Right atrium auricular region (tissue), 2 donors: ENCODE measurements around the gene SYT8. TPM values are rescaled to one million over a fixed set of nuclear protein-coding genes. Genes with fewer than 3 reads are reported as not detected.

Experiments
- DNase-seq: peaks from one replicate; pipeline ENCODE4 v3.0.0-alpha.2; 2019; ENCODE audit warnings: low spot score
- H3K27ac ChIP-seq, 2 donors: fragments of 200-600 bp; sonication (generic); 1 replicate in 1 of 2; 2 replicates in 1 of 2; pipeline ENCODE4 v1.5.1; 2016 to 2019
- H3K27me3 ChIP-seq, 2 donors: fragments of 200-600 bp; sonication (generic); one replicate each; pipeline versions ENCODE4 v1.5.1 to v1.6.0; 2017 to 2019
- H3K36me3 ChIP-seq: fragments of 200-600 bp; sonication (generic); one replicate; pipeline ENCODE4 v1.5.1; 2016
- H3K4me1 ChIP-seq, 2 donors: fragments of 200-600 bp; sonication (generic); one replicate each; pipeline versions ENCODE4 v1.5.1 to v1.6.0; 2017 to 2019
- H3K4me3 ChIP-seq, 2 donors: fragments of 200-600 bp; sonication (generic); 1 replicate in 1 of 2; 2 replicates in 1 of 2; pipeline ENCODE4 v1.5.1; 2017 to 2019; ENCODE audit warnings: mild to moderate bottlenecking in 1 of 2, moderate library complexity in 1 of 2
- H3K9me3 ChIP-seq, 2 donors: fragments of 200-600 bp; sonication (generic); one replicate each; pipeline ENCODE4 v1.5.1; 2019
- CTCF ChIP-seq, 2 donors: fragments of 200-600 bp; sonication (generic); IDR thresholded peaks; one replicate each; pipeline ENCODE4 v1.5.1; 2019; ENCODE audit warnings: antibody characterized with exemption in 2 of 2
- total RNA-seq, 2 donors: library from RNA; depleted of rRNA; stranded (reverse); fragments of >200 nt; gene quantifications; one replicate each; pipeline ENCODE4 v1.1.0, GENCODE V29; 2016

The SYT8 gene
- total RNA-seq, 2 donors from 2014 or later = not detected

- peak; percentile 86 for DNase-seq
- TF ChIP-seq CTCF (IDR thresholded peaks at IDR 0.05) = no peak
- no peaks in the 10 kb centered on the region for H3K27me3 ChIP-seq
- H3K4me3 ChIP-seq = no peak overlapping the region
- peak overlapping the region; percentile 91 to 95 for H3K27ac ChIP-seq
- H3K36me3 ChIP-seq = peaks cover 7% of the 10 kb centered on the region
- no peaks in the 10 kb centered on the region for H3K9me3 ChIP-seq
- peaks cover 0 to 73% of the 10 kb centered on the region in 2 donors for H3K4me1 ChIP-seq
These were observed 45.3 kb downstream of the SYT8 start for GRCh38 chr11:1879941-1880720.

GRCh38 chr11:1880746-1881441 lies 46.1 kb downstream of the SYT8 start:
- Histone ChIP-seq H3K36me3 (peaks cover 13% of the 10 kb centered on the region), H3K4me1 (peaks cover 0 to 65% of the 10 kb centered on the region in 2 donors), H3K4me3 (no peak overlapping the region), H3K27ac (peak overlapping the region; percentile 91 to 95), H3K27me3 (no peaks in the 10 kb centered on the region), H3K9me3 (no peaks in the 10 kb centered on the region)
- no peak for TF ChIP-seq CTCF (IDR thresholded peaks at IDR 0.05)
- no peak for DNase-seq

GRCh38 chr11:1881442-1882264 lies 46.9 kb downstream of the SYT8 start:
- H3K4me1 ChIP-seq = peaks cover 0 to 58% of the 10 kb centered on the region in 2 donors
- H3K27ac ChIP-seq = peak overlapping the region; percentile 91 to 95
- DNase-seq = no peak
- H3K36me3 ChIP-seq = peaks cover 13% of the 10 kb centered on the region
- TF ChIP-seq CTCF (IDR thresholded peaks at IDR 0.05) = no peak
- H3K9me3 ChIP-seq = no peaks in the 10 kb centered on the region
- H3K4me3 ChIP-seq = no peak overlapping the region
- H3K27me3 ChIP-seq = no peaks in the 10 kb centered on the region

GRCh38 chr11:1882265-1883238 lies 47.8 kb downstream of the SYT8 start:
- Histone ChIP-seq H3K4me3 (no peak overlapping the region), H3K27ac (peak overlapping the region; percentile 91 to 95), H3K27me3 (no peaks in the 10 kb centered on the region), H3K36me3 (peaks cover 13% of the 10 kb centered on the region), H3K9me3 (no peaks in the 10 kb centered on the region), H3K4me1 (peaks cover 0 to 49% of the 10 kb centered on the region in 2 donors)
- TF ChIP-seq CTCF (IDR thresholded peaks at IDR 0.05) = peak; percentile 87 to 97
- DNase-seq = no peak
